Activated naive CD4-positive, alpha-beta T cell (primary cell): ENCODE results near the gene UNC5B.

Source experiments
- DNase-seq, 4 experiments: peaks; one replicate each; lab custom pipeline; 2025; lab: John Stamatoyannopoulos, UW

The UNC5B gene

DNA sequence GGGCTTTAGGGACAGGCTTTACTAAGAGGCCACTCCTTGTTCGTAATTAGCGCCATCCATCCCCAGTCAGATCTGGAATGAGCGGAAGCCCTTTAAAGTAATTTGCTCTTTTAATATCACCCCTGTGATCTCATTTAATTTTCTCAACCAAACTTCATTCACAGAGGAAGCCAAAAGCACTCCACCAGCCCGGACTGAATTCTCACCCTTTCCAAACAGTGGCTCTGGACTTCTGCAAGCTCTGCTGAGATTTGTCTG is 43.1 kb downstream of the UNC5B start:
- no peak for DNase-seq

DNA sequence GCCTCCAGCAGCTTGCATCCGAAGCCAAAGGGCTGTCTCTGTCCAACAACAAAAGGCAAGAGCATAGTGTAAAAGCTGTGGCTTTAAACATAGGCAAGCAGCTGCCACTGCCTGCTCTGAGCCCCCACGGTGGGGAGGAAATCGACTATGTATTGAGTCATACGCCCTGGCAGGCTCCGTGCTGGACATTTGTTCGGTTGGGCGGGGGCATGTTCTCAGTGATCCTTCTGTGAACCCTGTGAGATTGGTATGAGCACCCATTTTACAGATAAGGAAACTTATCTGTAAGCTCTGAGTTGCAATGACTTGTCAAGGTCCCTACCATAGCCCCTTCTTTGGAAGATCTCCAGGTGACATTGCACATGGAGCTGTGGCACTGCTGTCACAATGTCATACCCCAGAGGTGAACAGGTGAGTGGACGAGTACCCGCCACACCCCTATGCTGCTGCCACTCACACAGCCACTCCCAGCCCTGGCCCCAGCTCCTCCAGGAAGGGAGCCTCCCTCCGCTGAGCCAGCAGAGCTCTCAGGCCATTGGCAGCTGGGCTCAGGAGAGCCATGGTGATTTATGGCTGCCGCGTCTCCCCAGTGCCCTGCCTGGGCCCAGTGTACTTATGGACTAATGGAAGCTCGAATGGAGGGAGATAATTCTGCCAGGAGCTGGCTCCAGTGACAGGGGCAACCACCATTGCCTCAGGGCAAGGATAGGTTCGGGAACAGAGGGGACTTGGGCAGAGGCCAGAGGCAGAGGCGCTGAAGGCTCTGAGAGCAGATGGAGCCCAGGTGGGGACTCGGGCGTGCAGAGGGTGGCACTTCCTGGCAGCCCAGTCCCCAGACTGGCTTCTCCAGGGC is 43.7 kb downstream of the UNC5B start:
- DNase-seq, result no peak

- no peak for DNase-seq
These were observed 44.4 kb downstream of the UNC5B start for GRCh38 chr10:71256661-71257318.

- no peak for DNase-seq
These were observed 45.1 kb downstream of the UNC5B start for GRCh38 chr10:71257319-71257997.

DNA sequence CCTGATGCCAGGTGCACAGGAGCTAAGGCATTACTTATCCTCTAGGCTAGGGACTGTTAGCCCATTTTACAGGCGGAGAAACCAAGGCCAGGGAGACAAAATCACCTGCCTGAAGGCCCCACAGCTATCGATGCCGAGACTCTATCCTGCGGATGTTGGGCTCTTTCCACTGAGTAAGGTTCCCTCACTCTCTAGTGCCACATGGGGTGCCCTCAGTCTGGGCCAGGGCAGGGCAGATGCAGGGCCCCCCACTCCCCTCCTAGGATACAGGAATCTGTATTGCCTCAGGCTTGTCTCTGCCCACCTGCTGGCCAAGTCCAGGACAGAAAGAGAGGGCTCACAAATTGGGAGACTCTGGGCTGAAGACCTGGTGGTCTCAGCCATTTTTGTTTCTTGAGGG is 45.7 kb downstream of the UNC5B start:
- DNase-seq, result no peak

GRCh38 chr10:71258446-71259145 is 46.2 kb downstream of the UNC5B start:
- DNase-seq, result no peak

DNA sequence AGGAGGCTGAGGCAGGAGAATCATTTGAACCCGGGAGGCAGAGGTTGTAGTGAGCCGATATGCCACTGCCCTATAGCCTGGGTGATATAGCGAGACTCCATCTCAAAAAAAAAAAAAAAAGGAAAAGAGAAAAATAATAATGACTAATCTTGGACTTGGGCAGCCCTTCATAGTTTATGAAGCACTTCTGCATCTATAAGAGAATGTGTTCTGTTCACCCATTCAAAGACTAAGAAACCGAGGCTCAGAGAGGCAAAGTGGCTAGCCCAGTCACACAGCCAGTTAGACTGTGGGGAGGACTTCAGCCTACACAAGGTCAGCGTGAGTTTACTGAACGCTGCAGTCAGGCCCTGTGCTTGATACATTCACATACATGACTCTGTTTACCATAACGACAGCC is 46.9 kb downstream of the UNC5B start:
- DNase-seq, result no peak

DNA sequence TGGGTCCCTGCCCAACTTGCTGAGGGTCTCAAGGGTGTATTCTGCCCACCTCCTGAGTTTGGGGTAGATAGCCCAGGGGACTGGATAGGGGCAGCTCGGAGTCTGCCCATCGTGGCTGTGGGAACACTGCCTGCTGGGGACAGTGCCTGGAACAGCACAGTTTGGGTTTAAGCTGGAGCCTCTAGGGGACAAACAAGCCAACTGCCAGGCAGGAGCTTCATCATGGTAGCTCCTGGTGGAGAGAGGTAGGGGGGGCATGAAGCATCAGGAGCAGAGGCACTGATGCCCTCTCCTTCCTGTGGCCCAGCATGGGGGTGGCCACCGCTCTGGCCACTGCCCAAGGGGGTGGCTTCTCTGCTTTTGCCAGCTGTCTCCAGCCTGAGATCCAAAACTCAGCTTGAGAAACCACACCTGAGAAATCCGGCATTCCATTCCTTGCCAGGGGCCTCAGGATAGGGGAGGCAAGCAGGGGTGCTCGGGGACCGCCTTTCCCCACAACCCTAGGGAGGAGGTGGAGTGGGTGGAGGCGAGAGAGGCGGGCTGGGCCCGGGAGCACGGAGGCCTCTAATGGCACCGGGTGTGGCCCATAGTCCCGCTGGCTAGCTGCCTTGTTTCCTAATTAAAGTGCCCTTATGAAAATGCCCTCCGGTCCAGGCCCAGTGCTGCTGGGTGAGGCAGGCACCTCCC is 47.6 kb downstream of the UNC5B start:
- no peak for DNase-seq

GRCh38 chr10:71260622-71261325 is 48.4 kb downstream of the UNC5B start:
- DNase-seq, result no peak

DNA sequence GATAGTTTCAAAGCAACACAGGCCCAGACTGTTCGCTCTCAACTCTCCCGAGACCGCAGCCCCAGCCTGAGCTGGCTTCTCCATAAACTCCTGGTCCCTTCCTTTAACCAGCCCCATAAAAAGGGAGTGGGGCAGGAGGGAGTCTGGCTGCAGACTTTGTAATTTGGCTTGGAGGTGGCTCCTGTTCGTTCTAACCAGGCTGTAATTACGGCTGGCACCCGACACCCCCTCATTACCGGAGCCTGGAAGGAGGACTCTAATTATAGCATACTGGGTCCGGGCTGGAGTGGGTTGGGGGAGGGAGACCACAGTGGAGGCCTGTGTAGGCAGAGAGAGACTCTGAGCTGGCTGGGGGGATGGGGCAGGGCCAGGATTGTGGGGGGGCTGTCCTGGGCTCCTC is 49.7 kb downstream of the UNC5B start:
- DNase-seq, result no peak

GRCh38 chr10:71262817-71263216 is 50.4 kb downstream of the UNC5B start:
- no peak for DNase-seq

- no peak for DNase-seq
These were observed 51.0 kb downstream of the UNC5B start for GRCh38 chr10:71263376-71263775.

- no peak for DNase-seq
These were observed 52.2 kb downstream of the UNC5B start for GRCh38 chr10:71264345-71265200.

- no peak for DNase-seq
These were observed 52.8 kb downstream of the UNC5B start for GRCh38 chr10:71265201-71265575.

- no peak for DNase-seq
These were observed 53.3 kb downstream of the UNC5B start for GRCh38 chr10:71265618-71266146.

DNA sequence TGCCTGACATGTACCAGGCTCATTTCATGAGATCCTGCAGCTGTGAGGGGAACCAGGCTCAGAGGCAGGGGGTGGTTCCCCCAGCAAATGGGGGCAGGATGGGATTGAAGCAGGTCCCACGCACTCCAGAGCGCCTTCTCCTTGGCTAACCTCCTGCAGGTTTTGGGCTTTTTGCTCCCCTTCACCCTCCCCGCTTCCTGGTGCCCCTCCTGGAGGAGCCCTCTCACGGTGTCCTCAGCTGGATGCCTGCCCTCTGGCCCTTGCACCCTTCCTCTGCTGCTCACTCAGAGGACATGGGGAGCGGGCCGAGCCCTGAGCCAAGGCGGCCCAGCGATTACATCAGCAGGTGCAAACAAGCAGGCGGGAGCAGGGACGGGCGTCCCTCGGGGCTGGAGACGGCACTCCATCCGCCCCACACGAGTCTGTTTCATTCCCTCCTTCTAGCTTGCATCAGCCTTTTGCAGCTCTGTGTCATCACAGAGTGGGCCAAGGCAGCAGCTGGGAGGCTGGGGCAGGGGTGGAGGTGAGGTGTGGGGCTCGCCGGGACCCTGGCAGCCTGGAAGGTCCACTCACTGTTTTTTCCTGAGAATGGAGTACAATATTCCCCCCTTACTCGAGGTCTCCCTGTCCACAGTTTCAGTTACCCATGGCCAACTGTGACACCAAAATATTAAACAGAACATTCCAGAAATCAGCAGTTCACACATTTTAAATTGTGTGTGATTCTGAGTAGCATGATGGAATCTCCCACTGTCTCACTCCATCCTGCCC is 54.0 kb downstream of the UNC5B start:
- no peak for DNase-seq

DNA sequence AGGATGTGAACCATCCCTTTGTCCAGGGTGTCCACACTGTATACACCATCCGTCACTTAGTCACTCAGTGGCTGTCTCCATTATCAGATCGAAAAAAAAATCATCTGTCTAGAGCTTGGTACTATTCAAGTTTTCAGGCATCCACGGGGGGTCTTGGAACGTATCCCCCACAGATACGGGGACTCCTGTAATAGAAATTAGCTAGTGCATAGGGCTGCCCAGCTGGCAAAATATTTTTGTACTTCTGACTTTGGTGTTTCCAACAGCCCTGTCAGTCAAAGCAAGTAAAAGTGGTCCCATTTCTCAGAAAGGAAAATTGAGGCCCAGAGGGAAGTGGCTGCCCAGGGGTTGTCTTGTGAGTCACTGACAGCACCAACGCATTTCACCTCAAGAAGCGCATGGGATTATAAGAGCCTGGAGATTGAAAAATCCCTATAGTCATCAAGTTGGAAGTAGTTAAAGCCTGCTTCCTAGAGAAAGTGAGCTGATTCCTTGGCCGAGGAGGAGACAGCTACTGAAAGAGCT is 54.6 kb downstream of the UNC5B start:
- no peak for DNase-seq

DNA sequence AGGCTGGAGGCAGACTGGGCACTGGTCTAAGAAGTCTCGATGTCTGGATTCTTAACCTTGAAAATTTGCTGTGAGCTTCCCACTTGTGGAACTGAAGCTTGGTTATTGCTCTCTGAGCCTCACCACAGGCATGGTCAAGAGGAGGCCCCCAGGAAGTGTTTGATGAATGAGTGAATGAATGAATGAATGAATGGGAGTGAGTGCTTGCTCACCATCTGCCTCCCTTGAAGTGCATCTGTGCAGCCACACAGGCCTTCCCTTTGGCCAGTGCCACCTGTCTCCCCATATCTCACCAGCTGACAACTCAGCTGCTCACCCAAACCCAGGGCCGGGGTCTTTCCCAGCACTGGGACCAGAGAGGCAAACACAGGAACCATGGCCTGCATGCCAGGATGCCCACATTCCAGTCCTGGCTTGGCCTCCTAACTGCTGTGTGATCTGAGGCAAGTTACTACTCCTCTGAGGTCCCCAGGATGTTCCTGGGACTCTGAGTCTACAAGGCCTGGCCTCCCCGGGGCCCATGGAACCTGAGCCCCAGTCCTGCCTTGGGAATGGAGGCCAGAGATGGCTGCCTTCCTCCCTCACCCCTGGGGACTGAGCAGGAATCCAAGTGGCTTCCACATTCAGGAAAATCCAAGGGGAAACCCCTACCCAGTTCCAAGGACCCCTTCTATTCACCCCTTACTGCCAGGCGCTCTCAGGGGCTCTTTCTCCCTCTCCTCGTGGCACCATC is 55.3 kb downstream of the UNC5B start:
- no peak for DNase-seq
